GM19395 (cell line): ENCODE data around the gene TAF11L6.
"Not testable (repeated sequence)": the region's sequence is repeated elsewhere in the genome, so short reads cannot be mapped to it uniquely, and the experiment has no call there.

ENCODE experiments used
- ATAC-seq: cut with Tn5 transposase; IDR thresholded peaks from one replicate; pipeline ENCODE4 v1.9.1; 2021; ENCODE audit warnings: mild to moderate bottlenecking, moderate library complexity; ENCODE audit not compliant: unreplicated experiment

The TAF11L6 gene

GRCh38 chr5:17528369-17528768, at the start of gene TAF11L6:
TSS of gene TAF11L6 (plus strand) at chr5:17528669.
- ATAC-seq, result not testable (repeated sequence)

- ATAC-seq, result no peak
These were observed 47.1 kb upstream of the TAF11L6 start for GRCh38 chr5:17481378-17481777.

- no peak for ATAC-seq
These were observed 45.7 kb upstream of the TAF11L6 start for GRCh38 chr5:17482790-17483189.

GRCh38 chr5:17486464-17487173, 41.9 kb upstream of the TAF11L6 start:
- not testable (repeated sequence) for ATAC-seq

GRCh38 chr5:17487174-17487512, 41.3 kb upstream of the TAF11L6 start:
- no peak for ATAC-seq

- not testable (repeated sequence) for ATAC-seq
These were observed 37.2 kb upstream of the TAF11L6 start for GRCh38 chr5:17491257-17491656.

GRCh38 chr5:17492770-17493169, 35.7 kb upstream of the TAF11L6 start:
- no peak for ATAC-seq

- ATAC-seq, result no peak
These were observed 31.0 kb upstream of the TAF11L6 start for GRCh38 chr5:17497446-17497845.

GRCh38 chr5:17497931-17498330, 30.5 kb upstream of the TAF11L6 start, which contains the start of gene TAF11L2:
TSS of gene TAF11L2 (plus strand) at chr5:17498231.
- not testable (repeated sequence) for ATAC-seq

- no peak for ATAC-seq
These were observed 16.6 kb upstream of the TAF11L6 start for GRCh38 chr5:17511775-17512325.

GRCh38 chr5:17517526-17517925, 10.9 kb upstream of the TAF11L6 start:
- not testable (repeated sequence) for ATAC-seq

- ATAC-seq, result not testable (repeated sequence)
These were observed 10.4 kb upstream of the TAF11L6 start, which contains the start of gene TAF11L3 for GRCh38 chr5:17518067-17518466. TSS of gene TAF11L3 (plus strand) at chr5:17518367.

- not testable (repeated sequence) for ATAC-seq
These were observed 9.0 kb upstream of the TAF11L6 start for GRCh38 chr5:17519508-17519907.

GRCh38 chr5:17521501-17521900, 7.0 kb upstream of the TAF11L6 start, which contains the start of gene TAF11L4:
TSS of gene TAF11L4 (plus strand) at chr5:17521801.
- not testable (repeated sequence) for ATAC-seq

- not testable (repeated sequence) for ATAC-seq
These were observed 3.5 kb upstream of the TAF11L6 start, which contains the start of gene TAF11L5 for GRCh38 chr5:17524935-17525334. TSS of gene TAF11L5 (plus strand) at chr5:17525235.

GRCh38 chr5:17526504-17526903, 2.0 kb upstream of the TAF11L6 start:
- ATAC-seq, result not testable (repeated sequence)
